Measurements from ENCODE around the gene CDK5R2. TPM values are rescaled to one million over a fixed set of nuclear protein-coding genes. Genes with fewer than 3 reads are reported as not detected.
A peak's percentile ranks its signal among the peaks of the same experiment; 100 is the strongest.

CDK5R2 gene
- total RNA-seq, 1 donor from 2014 or later, result not detected

- H3K27ac Mint-ChIP-seq, result no peak overlapping the region
- no peak for DNase-seq (ENCODE audit: low spot score)
Measured at GRCh38 chr2:218982586-218983262, 23.3 kb downstream of the CDK5R2 start.

GRCh38 chr2:218983263-218983933, 23.9 kb downstream of the CDK5R2 start:
- Mint-ChIP-seq H3K27me3 (ENCODE audit: insufficient read depth, low read depth) (peaks cover 80% of the 10 kb centered on the region), H3K27ac (no peak overlapping the region), H3K9me3 (no peaks in the 10 kb centered on the region), H3K4me3 (peak overlapping the region; percentile 41), H3K36me3 (no peaks in the 10 kb centered on the region), H3K4me1 (peaks cover 12% of the 10 kb centered on the region)
- no peaks in the 10 kb centered on the region for H3K79me2 ChIP-seq (ENCODE audit: low read depth)
- no peak overlapping the region for H3K9ac ChIP-seq
- H3K4me1 ChIP-seq, result peaks cover 14% of the 10 kb centered on the region
- TF ChIP-seq CTCF (IDR thresholded peaks at IDR 0.05) (no peak), EZH2 (IDR thresholded peaks at IDR 0.05) (no peak), EZH2phosphoT487 (IDR thresholded peaks at IDR 0.05) (no peak)
- H3K27ac ChIP-seq, result no peak overlapping the region
- H3K36me3 ChIP-seq, result no peaks in the 10 kb centered on the region
- no peak for DNase-seq (ENCODE audit: low spot score)
- H2AFZ ChIP-seq (replicated peaks), result no peak overlapping the region
- H3K4me3 ChIP-seq, result no peak overlapping the region
- no peaks in the 10 kb centered on the region for H3K9me3 ChIP-seq (ENCODE audit: low read depth)
- no peak overlapping the region for H3K4me2 ChIP-seq
- H3F3A ChIP-seq (ENCODE audit: low read depth), result peaks cover 7% of the 10 kb centered on the region
- peaks cover 100% of the 10 kb centered on the region for H3K27me3 ChIP-seq
- peaks cover 75% of the 10 kb centered on the region for H4K20me1 ChIP-seq (ENCODE audit: low read depth)

More at GRCh38 chr2:218982586-218983262, 23.3 kb downstream of the CDK5R2 start:
- H3K27me3 ChIP-seq, result peaks cover 100% of the 10 kb centered on the region
- peaks cover 12% of the 10 kb centered on the region for H3K4me1 Mint-ChIP-seq
- H3K79me2 ChIP-seq (ENCODE audit: low read depth), result no peaks in the 10 kb centered on the region
- peaks cover 77% of the 10 kb centered on the region for H3K27me3 Mint-ChIP-seq (ENCODE audit: insufficient read depth, low read depth)
- no peaks in the 10 kb centered on the region for H3K36me3 Mint-ChIP-seq
- no peak overlapping the region for H3K4me3 ChIP-seq
- H3K4me3 Mint-ChIP-seq, result peak overlapping the region; percentile 58
- no peak overlapping the region for H2AFZ ChIP-seq (replicated peaks)
- H4K20me1 ChIP-seq (ENCODE audit: low read depth), result peaks cover 69% of the 10 kb centered on the region
- peaks cover 14% of the 10 kb centered on the region for H3K4me1 ChIP-seq
- H3K9me3 Mint-ChIP-seq, result no peaks in the 10 kb centered on the region
- peaks cover 7% of the 10 kb centered on the region for H3F3A ChIP-seq (ENCODE audit: low read depth)
- peak overlapping the region; percentile 56 for H3K4me2 ChIP-seq
- no peaks in the 10 kb centered on the region for H3K36me3 ChIP-seq
- no peaks in the 10 kb centered on the region for H3K9me3 ChIP-seq (ENCODE audit: low read depth)
- H3K27ac ChIP-seq, result no peak overlapping the region
- no peak overlapping the region for H3K9ac ChIP-seq
- no peak for TF ChIP-seq CTCF (IDR thresholded peaks at IDR 0.05)
- TF ChIP-seq EZH2 (IDR thresholded peaks at IDR 0.05), result peak; percentile 81
- peak; percentile 66 for TF ChIP-seq EZH2phosphoT487 (IDR thresholded peaks at IDR 0.05)

GRCh38 chr2:218983934-218984238, 24.4 kb downstream of the CDK5R2 start:
- H3K4me3 ChIP-seq, result peak overlapping the region; percentile 32
- peaks cover 79% of the 10 kb centered on the region for H4K20me1 ChIP-seq (ENCODE audit: low read depth)
- H3K4me1 ChIP-seq, result peaks cover 14% of the 10 kb centered on the region
- H3K27ac Mint-ChIP-seq, result no peak overlapping the region
- H3F3A ChIP-seq (ENCODE audit: low read depth), result peaks cover 7% of the 10 kb centered on the region
- H3K36me3 ChIP-seq, result no peaks in the 10 kb centered on the region
- peaks cover 100% of the 10 kb centered on the region for H3K27me3 ChIP-seq
- H3K9me3 Mint-ChIP-seq, result no peaks in the 10 kb centered on the region
- H3K9me3 ChIP-seq (ENCODE audit: low read depth), result no peaks in the 10 kb centered on the region
- no peak overlapping the region for H3K4me3 Mint-ChIP-seq
- H3K36me3 Mint-ChIP-seq, result no peaks in the 10 kb centered on the region
- H3K4me2 ChIP-seq, result peak overlapping the region; percentile 77
- no peak for TF ChIP-seq EZH2phosphoT487 (IDR thresholded peaks at IDR 0.05)
- TF ChIP-seq CTCF (IDR thresholded peaks at IDR 0.05), result no peak
- TF ChIP-seq EZH2 (IDR thresholded peaks at IDR 0.05), result no peak
- H2AFZ ChIP-seq (replicated peaks), result no peak overlapping the region
- H3K27me3 Mint-ChIP-seq (ENCODE audit: insufficient read depth, low read depth), result peaks cover 83% of the 10 kb centered on the region
- no peak overlapping the region for H3K9ac ChIP-seq
- no peaks in the 10 kb centered on the region for H3K79me2 ChIP-seq (ENCODE audit: low read depth)
- peaks cover 12% of the 10 kb centered on the region for H3K4me1 Mint-ChIP-seq
- no peak for DNase-seq (ENCODE audit: low spot score)
- H3K27ac ChIP-seq, result no peak overlapping the region

All from neural progenitor cell (in vitro differentiated cells).